C4-2B (cell line): ENCODE measurements around the gene SDCBP2.

Source experiments
- H3K27ac ChIP-seq: fragments of 450-650 bp; 2 replicates; pipeline ENCODE4 v1.5.1; 2017
- CTCF ChIP-seq: fragments of 450-650 bp; conservative IDR thresholded peaks from 2 replicates; pipeline ENCODE4 v1.5.1; 2017; ENCODE audit warnings: mild to moderate bottlenecking
- ZFX ChIP-seq: fragments of 450-650 bp; IDR thresholded peaks from 2 replicates; pipeline ENCODE4 v1.6.1; 2017

The SDCBP2 gene

GRCh38 chr20:1273366-1273765 lies 55.6 kb downstream of the SDCBP2 start:
- TF ChIP-seq CTCF (no peak), ZFX (no peak)
- no peak overlapping the region for H3K27ac ChIP-seq

DNA sequence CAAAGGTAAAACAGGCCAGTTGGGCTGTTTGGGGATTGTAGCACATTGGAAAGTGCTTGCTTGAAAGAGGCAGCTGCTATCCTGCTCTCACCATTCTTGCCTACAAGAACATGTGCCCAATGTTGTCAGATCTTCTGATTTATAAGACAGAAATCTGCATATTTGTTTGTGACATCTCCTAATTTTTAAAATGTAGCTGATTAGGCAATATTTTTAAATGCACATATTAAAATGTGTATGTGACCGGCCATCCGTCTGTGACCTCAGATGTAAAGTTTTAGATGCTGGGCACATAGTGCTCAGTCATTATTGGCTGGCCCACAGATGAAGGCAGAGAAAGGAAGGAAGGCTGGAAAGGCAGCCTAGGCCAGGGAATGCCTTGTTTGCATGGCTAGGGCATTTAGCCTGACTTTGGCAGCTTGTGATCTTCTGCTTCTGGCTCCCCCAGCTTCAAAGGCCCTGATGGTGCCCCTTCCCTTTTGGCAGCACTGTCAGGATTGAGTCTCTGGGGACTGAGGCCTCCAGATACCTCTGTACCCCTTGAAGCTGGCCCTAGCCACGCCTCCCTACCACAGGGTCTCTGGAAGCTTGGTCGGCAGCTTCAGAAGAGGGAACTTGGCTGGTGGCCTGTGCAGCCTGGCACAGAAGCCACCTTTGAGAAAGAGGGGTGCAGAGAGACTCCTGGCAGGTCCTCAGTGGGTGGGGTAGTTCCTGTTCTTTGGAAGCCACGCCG lies 56.4 kb downstream of the SDCBP2 start:
- H3K27ac ChIP-seq = no peak overlapping the region
- TF ChIP-seq ZFX (no peak), CTCF (no peak)

DNA sequence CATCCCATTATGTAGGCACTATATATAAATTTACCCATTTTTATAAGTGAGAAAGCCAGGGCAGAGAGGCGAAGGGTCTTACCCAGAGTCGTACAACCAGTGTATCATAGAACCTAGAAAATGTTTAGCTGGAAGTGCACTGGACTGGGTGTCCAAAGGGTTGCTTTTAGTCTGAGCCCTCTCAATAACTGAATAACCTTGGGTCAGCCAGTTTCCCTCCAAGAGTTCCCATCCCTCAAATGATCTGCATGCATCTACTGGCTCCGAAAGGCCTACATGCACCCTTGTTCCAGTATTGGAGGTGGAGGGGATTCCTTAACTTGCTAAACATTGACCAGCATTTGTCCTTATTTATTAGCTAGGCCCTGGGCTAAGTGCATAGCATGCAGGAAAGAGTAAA lies 59.1 kb downstream of the SDCBP2 start:
- no peak for TF ChIP-seq CTCF
- TF ChIP-seq ZFX = no peak
- H3K27ac ChIP-seq = no peak overlapping the region

DNA sequence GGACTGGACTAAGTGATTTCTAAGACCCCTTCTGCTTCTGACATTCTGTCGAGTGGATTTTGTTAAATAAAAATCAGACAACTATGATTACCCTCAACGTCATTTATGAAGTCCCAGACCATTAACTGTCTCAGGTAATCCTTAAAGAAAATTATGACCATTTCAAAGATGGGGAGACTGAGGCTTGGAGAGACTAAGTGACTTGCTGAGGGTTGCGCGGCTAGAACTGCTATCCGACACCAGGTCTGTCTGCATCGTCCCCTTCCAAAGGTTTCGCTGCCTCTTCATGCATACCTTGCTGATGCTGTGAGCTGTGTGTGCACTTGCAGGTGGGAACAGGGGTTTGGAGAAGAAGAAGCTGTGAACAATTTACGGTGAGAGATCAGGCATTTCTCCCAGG lies 59.7 kb downstream of the SDCBP2 start:
- no peak overlapping the region for H3K27ac ChIP-seq
- no peak for TF ChIP-seq ZFX
- no peak for TF ChIP-seq CTCF

- TF ChIP-seq CTCF = no peak
- no peak for TF ChIP-seq ZFX
- H3K27ac ChIP-seq = no peak overlapping the region
Observed at GRCh38 chr20:1267809-1268374, 61.0 kb downstream of the SDCBP2 start.

- TF ChIP-seq ZFX = no peak
- TF ChIP-seq CTCF = no peak
- no peak overlapping the region for H3K27ac ChIP-seq
Observed at GRCh38 chr20:1267161-1267560, 61.8 kb downstream of the SDCBP2 start.

DNA sequence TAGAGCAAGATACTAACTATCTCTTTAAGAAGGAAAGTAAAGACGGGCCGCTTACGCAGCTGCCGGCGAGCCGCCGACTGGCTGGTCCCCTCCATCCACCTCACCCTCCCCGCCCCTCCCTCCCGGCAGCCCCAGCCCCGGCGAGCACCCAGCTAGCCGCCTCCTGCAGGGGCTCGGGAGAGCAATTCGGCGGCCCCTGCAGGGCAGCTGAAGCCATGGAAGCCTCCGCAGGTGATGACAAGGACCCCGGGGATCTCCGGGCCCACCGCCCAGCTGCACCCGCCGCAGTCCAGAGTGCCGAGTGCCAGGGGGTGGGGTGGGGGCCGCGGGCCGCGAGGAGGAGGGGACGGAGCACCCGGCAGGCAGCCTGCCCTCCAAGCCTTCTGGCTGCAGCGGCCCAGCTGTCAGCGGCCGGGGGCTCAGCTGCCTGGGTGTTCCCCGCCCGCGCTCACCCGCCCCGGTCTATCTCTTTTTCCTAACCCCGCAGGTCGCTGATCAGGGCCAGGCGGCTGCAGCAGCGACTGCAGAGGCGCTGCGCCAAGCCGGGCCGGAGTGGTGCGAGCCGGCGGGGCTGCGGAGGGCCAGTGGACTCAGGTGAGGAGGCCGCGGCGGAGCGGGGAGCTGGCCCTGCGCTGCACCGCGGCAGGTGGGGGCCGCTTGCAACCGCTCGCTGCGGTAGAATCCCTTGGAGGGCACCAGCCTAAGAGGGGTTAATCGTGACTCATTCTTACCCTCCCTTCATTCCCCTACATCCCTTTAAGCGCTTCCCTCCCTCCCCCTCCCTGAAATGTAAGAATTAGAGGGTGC lies 62.6 kb downstream of the SDCBP2 start, which contains the start of gene SNPH:
SNPH (plus strand) TSS at position 128 of the 807 bp plus-strand sequence. CDS start 29,946 bp downstream, outside the sequence.
- H3K27ac ChIP-seq = no peak within 1 kb of the TSS

More for the DNA sequence above, 62.6 kb downstream of the SDCBP2 start, which contains the start of gene SNPH:
- TF ChIP-seq ZFX = no peak
- no peak for TF ChIP-seq CTCF
